ENCODE results near the gene CDC16. TPM values are rescaled to one million over a fixed set of nuclear protein-coding genes. Genes with fewer than 3 reads are reported as not detected.
"Not testable (repeated sequence)": the region's sequence is repeated elsewhere in the genome, so short reads cannot be mapped to it uniquely, and the experiment has no call there.

The CDC16 gene
- total and polyA plus RNA-seq, 2 donors (not counting 1 experiment from before 2014, with no cell fraction given): 94.8 to 127 TPM

DNA sequence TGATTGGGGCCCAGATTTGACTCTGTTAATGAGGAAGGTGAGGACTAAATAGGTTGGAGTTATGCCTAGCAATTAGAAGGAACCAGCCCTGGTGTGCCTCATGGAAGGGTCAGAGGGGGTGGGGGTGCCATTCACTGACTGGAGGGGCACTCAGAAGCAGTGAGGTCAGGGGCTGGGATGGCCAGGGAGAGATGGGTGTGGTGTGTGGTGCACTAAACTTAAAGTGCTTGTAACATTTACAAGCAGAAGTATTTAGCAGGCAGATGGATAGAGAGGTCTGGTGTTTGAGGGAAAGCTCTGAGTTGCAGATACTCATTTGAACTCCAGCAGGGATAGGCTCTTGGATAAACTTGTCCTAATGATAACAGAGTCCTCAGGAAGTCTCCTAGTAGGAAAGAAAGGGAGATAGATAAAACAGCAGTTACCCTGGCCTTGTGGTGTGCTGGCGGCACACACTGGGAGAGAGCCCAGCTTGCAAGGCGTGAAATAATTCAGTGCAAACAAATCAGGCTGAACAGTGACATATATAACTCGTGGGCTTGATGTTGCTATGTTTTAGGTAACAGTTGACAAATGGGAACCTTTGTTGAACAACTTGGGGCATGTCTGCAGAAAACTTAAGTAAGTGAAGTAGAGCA lies 26.8 kb downstream of the CDC16 start:
- Histone ChIP-seq H3K4me3 (ENCODE audit: control extremely low read depth in 1 of 5, extremely low read depth in 1 of 5, insufficient read depth in 1 of 5, low read depth in 2 of 5, low read length in 4 of 5) (no peak overlapping the region), H3K4me1 (ENCODE audit: control insufficient read depth in 2 of 2, insufficient read depth in 2 of 2, low read length in 2 of 2) (peaks cover 47 to 49% of the 10 kb centered on the region in 2 donors), H3K36me3 (replicated peaks in 1 of 2; ENCODE audit: control extremely low read depth in 1 of 2, control insufficient read depth in 1 of 2, extremely low read depth in 1 of 2, insufficient read depth in 2 of 2, low read length in 1 of 2) (peaks cover 3 to 74% of the 10 kb centered on the region in 2 experiments), H3K9ac (ENCODE audit: low read length) (peak overlapping the region; percentile 31), H3K9me3 (ENCODE audit: control extremely low read depth in 1 of 3, control insufficient read depth in 2 of 3, insufficient read depth in 1 of 3, low read length in 2 of 3) (no peaks in the 10 kb centered on the region), H4K20me1 (ENCODE audit: control insufficient read depth, insufficient read depth, low read length, poor library complexity, severe bottlenecking) (no peaks in the 10 kb centered on the region), H3K27ac (ENCODE audit: low read length in 2 of 2) (peak overlapping the region; percentile 50 to 71), H3K27me3 (replicated peaks in 1 of 4; ENCODE audit: control extremely low read depth in 1 of 4, control insufficient read depth in 3 of 4, insufficient read depth in 4 of 4, low read length in 3 of 4) (no peaks in the 10 kb centered on the region), H2AFZ (ENCODE audit: insufficient read depth, low read depth, low read length, poor library complexity, severe bottlenecking) (no peak overlapping the region), H3K79me2 (ENCODE audit: control insufficient read depth, insufficient read depth, low read length) (no peaks in the 10 kb centered on the region), H3K4me2 (replicated peaks; ENCODE audit: low read depth, low read length, poor library complexity, severe bottlenecking) (peak overlapping the region; percentile 36)
- peak overlapping the region; percentile 85 for H3K27ac Mint-ChIP-seq
- H3K9me3 Mint-ChIP-seq (ENCODE audit: insufficient read depth): no peaks in the 10 kb centered on the region
- ATAC-seq (ENCODE audit: low read depth) (peak; percentile 34), DNase-seq (peak; percentile 30)
- ChIA-PET CTCF (no interaction called here), POLR2A (interaction anchor here (0.7 kb wide), 1 partner anchor 9 kb away, joined by 3 read pairs; no protein-coding TSS in a partner anchor)
- H3K4me3 Mint-ChIP-seq: peak overlapping the region; percentile 77
- H3K4me1 Mint-ChIP-seq: peaks cover 46% of the 10 kb centered on the region
- TF ChIP-seq CTCF (IDR thresholded peaks at IDR 0.05) (no peak), EZH2 (IDR thresholded peaks at IDR 0.05; ENCODE audit: borderline replicate concordance, insufficient read depth, low read depth, low read length, poor library complexity, severe bottlenecking) (no peak)
- 37% methylated on average over 3 of the region's 3 CpGs for WGBS (ENCODE audit: insufficient coverage)
- no peaks in the 10 kb centered on the region for H3K27me3 Mint-ChIP-seq
- intact Hi-C loops (cut with micrococcal nuclease): no loop called here

- Mint-ChIP-seq H3K9me3 (ENCODE audit: insufficient read depth) (no peaks in the 10 kb centered on the region), H3K27ac (peak overlapping the region; percentile 78), H3K4me1 (peaks cover 52% of the 10 kb centered on the region), H3K4me3 (peak overlapping the region; percentile 73), H3K27me3 (no peaks in the 10 kb centered on the region)
- Histone ChIP-seq H4K20me1 (ENCODE audit: control insufficient read depth, insufficient read depth, low read length, poor library complexity, severe bottlenecking) (no peaks in the 10 kb centered on the region), H3K36me3 (replicated peaks in 1 of 2; ENCODE audit: control extremely low read depth in 1 of 2, control insufficient read depth in 1 of 2, extremely low read depth in 1 of 2, insufficient read depth in 2 of 2, low read length in 1 of 2) (peaks cover 9 to 74% of the 10 kb centered on the region in 2 experiments), H3K9me3 (ENCODE audit: control extremely low read depth in 1 of 3, control insufficient read depth in 2 of 3, insufficient read depth in 1 of 3, low read length in 2 of 3) (peaks cover 0 to 9% (median 4%) of the 10 kb centered on the region in 3 donors), H3K4me3 (ENCODE audit: control extremely low read depth in 1 of 5, extremely low read depth in 1 of 5, insufficient read depth in 1 of 5, low read depth in 2 of 5, low read length in 4 of 5) (peak overlapping the region in 1 of 5 experiments; percentile 33), H3K9ac (ENCODE audit: low read length) (peak overlapping the region; percentile 36), H3K27me3 (replicated peaks in 1 of 4; ENCODE audit: control extremely low read depth in 1 of 4, control insufficient read depth in 3 of 4, insufficient read depth in 4 of 4, low read length in 3 of 4) (no peaks in the 10 kb centered on the region), H3K79me2 (ENCODE audit: control insufficient read depth, insufficient read depth, low read length) (no peaks in the 10 kb centered on the region), H2AFZ (ENCODE audit: insufficient read depth, low read depth, low read length, poor library complexity, severe bottlenecking) (peak overlapping the region; percentile 30), H3K4me1 (ENCODE audit: control insufficient read depth in 2 of 2, insufficient read depth in 2 of 2, low read length in 2 of 2) (peaks cover 49 to 56% of the 10 kb centered on the region in 2 donors), H3K27ac (ENCODE audit: low read length in 2 of 2) (peak overlapping the region; percentile 29 to 71), H3K4me2 (replicated peaks; ENCODE audit: low read depth, low read length, poor library complexity, severe bottlenecking) (peak overlapping the region; percentile 61)
- no peak for TF ChIP-seq CTCF (IDR thresholded peaks at IDR 0.05)
- TF ChIP-seq EZH2 (IDR thresholded peaks at IDR 0.05; ENCODE audit: borderline replicate concordance, insufficient read depth, low read depth, low read length, poor library complexity, severe bottlenecking): no peak
- peak; percentile 41 for DNase-seq
- CTCF ChIA-PET: no interaction called here
- 0% methylated on average over 3 of the region's 5 CpGs for WGBS (ENCODE audit: insufficient coverage)
- POLR2A ChIA-PET: no interaction called here
- peak; percentile 28 for ATAC-seq (ENCODE audit: low read depth)
- intact Hi-C loops (cut with micrococcal nuclease): loop anchor here (2.0 kb wide), 1 partner anchor 17 kb away; the partner anchor contains the start of gene UPF3A
These were observed 28.9 kb downstream of the CDC16 start for GRCh38 chr13:114263578-114263977.

GRCh38 chr13:114264313-114264712 lies 29.6 kb downstream of the CDC16 start:
- WGBS (ENCODE audit: insufficient coverage): 98% methylated on average over 12 of the region's 13 CpGs
- H3K27me3 ChIP-seq (replicated peaks in 1 of 4; ENCODE audit: control extremely low read depth in 1 of 4, control insufficient read depth in 3 of 4, insufficient read depth in 4 of 4, low read length in 3 of 4); POLR2A ChIA-PET; H3K27ac Mint-ChIP-seq; DNase-seq; CTCF ChIA-PET; H3K9me3 Mint-ChIP-seq (ENCODE audit: insufficient read depth); H3K4me3 ChIP-seq (ENCODE audit: control extremely low read depth in 1 of 5, extremely low read depth in 1 of 5, insufficient read depth in 1 of 5, low read depth in 2 of 5, low read length in 4 of 5); H3K4me2 ChIP-seq (replicated peaks; ENCODE audit: low read depth, low read length, poor library complexity, severe bottlenecking); ATAC-seq (ENCODE audit: low read depth); H4K20me1 ChIP-seq (ENCODE audit: control insufficient read depth, insufficient read depth, low read length, poor library complexity, severe bottlenecking); H2AFZ ChIP-seq (ENCODE audit: insufficient read depth, low read depth, low read length, poor library complexity, severe bottlenecking); H3K27ac ChIP-seq (ENCODE audit: low read length in 2 of 2); H3K79me2 ChIP-seq (ENCODE audit: control insufficient read depth, insufficient read depth, low read length); H3K9me3 ChIP-seq (ENCODE audit: control extremely low read depth in 1 of 3, control insufficient read depth in 2 of 3, insufficient read depth in 1 of 3, low read length in 2 of 3); H3K9ac ChIP-seq (ENCODE audit: low read length); H3K27me3 Mint-ChIP-seq; H3K4me3 Mint-ChIP-seq; intact Hi-C loops (cut with micrococcal nuclease): not testable (repeated sequence)
- peaks cover 14 to 74% of the 10 kb centered on the region in 2 experiments for H3K36me3 ChIP-seq (replicated peaks in 1 of 2; ENCODE audit: control extremely low read depth in 1 of 2, control insufficient read depth in 1 of 2, extremely low read depth in 1 of 2, insufficient read depth in 2 of 2, low read length in 1 of 2)
- peaks cover 51% of the 10 kb centered on the region for H3K4me1 Mint-ChIP-seq
- H3K4me1 ChIP-seq (ENCODE audit: control insufficient read depth in 2 of 2, insufficient read depth in 2 of 2, low read length in 2 of 2): peaks cover 49 to 58% of the 10 kb centered on the region in 2 donors

Data from B cell (primary cell).